DND-41 (cell line): ENCODE results near the gene ESR2.

Source experiments
- CTCF ChIP-seq: IDR thresholded peaks from 2 replicates; pipeline ENCODE4 v1.5.1; 2012; ENCODE audit warnings: borderline replicate concordance, low read length, moderate library complexity, mild to moderate bottlenecking; ENCODE audit not compliant: poor library complexity, severe bottlenecking; ENCODE audit errors: extremely low read depth
- EZH2 ChIP-seq: IDR thresholded peaks from 3 replicates; pipeline ENCODE4 v1.6.1; 2012; ENCODE audit warnings: borderline replicate concordance, low read depth, mild to moderate bottlenecking, moderate library complexity, low read length, inconsistent platforms; ENCODE audit not compliant: severe bottlenecking

DNA sequence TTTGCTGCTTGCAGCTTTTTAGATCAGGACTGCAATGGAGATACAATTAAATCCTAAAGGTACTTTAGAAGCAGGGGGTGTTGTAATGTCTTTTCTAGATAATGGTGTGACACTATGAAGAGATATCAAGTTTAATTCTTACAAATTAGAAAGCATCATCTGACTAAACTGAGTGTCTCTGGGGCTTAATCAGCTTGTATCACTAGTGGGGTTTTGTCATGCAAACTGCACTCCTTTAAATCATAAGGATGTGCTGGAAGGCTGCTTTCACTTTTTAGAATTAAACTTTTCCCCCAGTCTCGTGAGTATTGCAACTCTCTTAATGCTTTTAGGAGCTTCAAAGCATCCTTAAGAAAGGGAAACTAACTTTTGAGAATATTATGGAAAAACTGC is 218.6 kb downstream of the ESR2 start:
- TF ChIP-seq CTCF (no peak), EZH2 (no peak)
